NCI-H446 (cell line): Measurements from ENCODE around the gene ZNF598.
"Not testable (repeated sequence)": the region's sequence is repeated elsewhere in the genome, so short reads cannot be mapped to it uniquely, and the experiment has no call there.

Experiments
- DNase-seq, 2 experiments: peaks; one replicate each; lab custom pipeline; 2025; lab: John Stamatoyannopoulos, UW

Gene ZNF598

GRCh38 chr16:2040041-2040786, 30.6 kb upstream of the ZNF598 start:
- no peak for DNase-seq

GRCh38 chr16:2039274-2040031, 29.8 kb upstream of the ZNF598 start:
- DNase-seq, result no peak

- DNase-seq, result no peak
These were observed 29.0 kb upstream of the ZNF598 start for GRCh38 chr16:2038382-2039231.

GRCh38 chr16:2037647-2038381, 28.2 kb upstream of the ZNF598 start:
- no peak for DNase-seq

- no peak for DNase-seq
These were observed 27.5 kb upstream of the ZNF598 start for GRCh38 chr16:2037115-2037514.

- no peak for DNase-seq
These were observed 26.8 kb upstream of the ZNF598 start for GRCh38 chr16:2036200-2036966.

- DNase-seq, result no peak
These were observed 26.0 kb upstream of the ZNF598 start for GRCh38 chr16:2035431-2036199.

GRCh38 chr16:2034696-2035430, 25.2 kb upstream of the ZNF598 start:
- DNase-seq, result no peak

- not testable (repeated sequence) for DNase-seq
These were observed 24.5 kb upstream of the ZNF598 start for GRCh38 chr16:2033909-2034695.

- DNase-seq, result no peak
These were observed 23.7 kb upstream of the ZNF598 start for GRCh38 chr16:2033057-2033908.

- no peak for DNase-seq
These were observed 22.9 kb upstream of the ZNF598 start for GRCh38 chr16:2032285-2033056.

- DNase-seq, result no peak
These were observed 21.5 kb upstream of the ZNF598 start for GRCh38 chr16:2031081-2031577.

- no peak for DNase-seq
These were observed 20.4 kb upstream of the ZNF598 start for GRCh38 chr16:2030036-2030435.

GRCh38 chr16:2029350-2029749, 19.7 kb upstream of the ZNF598 start:
- DNase-seq, result no peak

- no peak for DNase-seq
These were observed 19.1 kb upstream of the ZNF598 start for GRCh38 chr16:2028620-2029220.

- DNase-seq, result no peak
These were observed 18.5 kb upstream of the ZNF598 start for GRCh38 chr16:2028146-2028545.
